HG03175 (cell line): ENCODE measurements around the gene DPP6.
"Not testable (repeated sequence)": the region's sequence is repeated elsewhere in the genome, so short reads cannot be mapped to it uniquely, and the experiment has no call there.

Source experiments
- ATAC-seq: cut with Tn5 transposase; IDR thresholded peaks from one replicate; pipeline ENCODE4 v1.9.1; 2021; ENCODE audit warnings: mild to moderate bottlenecking, moderate library complexity; ENCODE audit not compliant: unreplicated experiment

Gene DPP6

DNA sequence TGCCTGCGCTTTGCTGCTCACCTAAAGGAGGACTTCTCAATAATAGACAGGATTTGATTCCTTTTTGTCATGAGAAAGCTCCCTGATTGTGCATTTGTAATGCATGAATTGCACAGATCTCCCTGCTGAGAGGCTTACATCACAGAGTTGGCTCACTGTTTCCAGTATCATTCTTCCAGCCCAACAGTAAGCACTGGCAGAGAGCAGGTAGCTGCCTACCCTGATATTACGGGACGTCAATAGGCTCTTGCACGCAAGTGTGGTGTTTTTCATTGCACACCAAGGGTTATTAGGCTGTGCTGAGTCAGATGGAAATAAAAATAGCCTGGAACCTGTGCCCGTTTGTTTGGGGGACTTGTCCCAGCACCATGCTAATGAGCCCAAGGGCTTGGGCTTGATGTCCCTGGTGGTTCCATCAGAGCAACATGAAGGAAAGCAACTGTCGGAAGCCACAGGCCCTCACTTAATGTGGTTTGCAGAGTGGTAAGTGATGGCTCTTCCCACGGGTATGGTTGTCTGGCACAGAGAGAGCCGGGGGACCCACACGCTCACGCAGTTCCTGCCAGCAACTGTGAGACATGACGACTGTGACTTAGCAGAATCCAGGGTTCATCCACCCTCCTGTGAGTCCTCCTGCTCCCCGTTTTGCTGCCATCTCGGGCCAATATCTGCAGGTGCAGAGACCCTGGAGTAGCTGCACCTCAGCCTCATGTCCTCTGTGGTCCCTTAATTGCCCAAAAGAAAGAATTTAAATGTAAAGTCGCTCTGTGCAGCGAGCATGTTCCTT lies 20.4 kb downstream of the DPP6 start:
- ATAC-seq = not testable (repeated sequence)

DNA sequence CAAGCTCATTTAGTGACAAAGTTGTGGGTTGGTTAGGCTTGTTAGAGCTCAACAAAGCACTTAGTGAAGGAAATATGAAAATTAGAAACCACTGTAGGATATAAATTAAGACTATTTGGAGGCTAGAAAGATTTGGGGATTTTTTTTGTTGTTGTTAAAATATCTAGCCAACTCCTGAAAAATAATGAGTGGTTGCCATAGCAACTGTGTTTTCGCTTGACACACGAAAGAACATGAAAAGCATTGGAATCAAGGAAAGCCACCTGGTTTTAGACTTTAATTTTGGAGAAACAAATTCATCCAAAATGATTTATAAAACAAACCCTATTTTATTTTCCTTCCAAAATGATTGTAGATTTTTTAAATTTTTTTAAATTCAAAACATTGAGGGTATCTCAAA lies 26.3 kb downstream of the DPP6 start:
- ATAC-seq = not testable (repeated sequence)

DNA sequence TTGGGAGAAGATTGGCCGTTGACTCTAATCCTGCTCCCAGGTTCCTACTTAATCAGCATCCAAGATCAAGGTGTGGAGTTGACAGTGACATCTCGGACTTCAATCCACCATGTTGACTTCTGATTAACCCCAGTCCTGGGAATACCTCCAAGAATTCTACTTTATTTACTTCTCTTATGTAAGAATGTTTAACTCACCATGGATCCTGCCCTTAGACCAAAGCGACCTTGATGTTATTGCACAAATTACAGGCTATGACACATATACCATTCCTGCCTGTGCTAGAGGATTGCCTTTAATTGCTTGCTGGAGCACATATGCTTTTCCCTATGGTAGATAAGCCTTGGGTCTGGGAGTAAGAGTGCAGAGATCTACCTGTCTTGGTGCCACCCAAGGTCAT lies 28.1 kb downstream of the DPP6 start:
- ATAC-seq = not testable (repeated sequence)

DNA sequence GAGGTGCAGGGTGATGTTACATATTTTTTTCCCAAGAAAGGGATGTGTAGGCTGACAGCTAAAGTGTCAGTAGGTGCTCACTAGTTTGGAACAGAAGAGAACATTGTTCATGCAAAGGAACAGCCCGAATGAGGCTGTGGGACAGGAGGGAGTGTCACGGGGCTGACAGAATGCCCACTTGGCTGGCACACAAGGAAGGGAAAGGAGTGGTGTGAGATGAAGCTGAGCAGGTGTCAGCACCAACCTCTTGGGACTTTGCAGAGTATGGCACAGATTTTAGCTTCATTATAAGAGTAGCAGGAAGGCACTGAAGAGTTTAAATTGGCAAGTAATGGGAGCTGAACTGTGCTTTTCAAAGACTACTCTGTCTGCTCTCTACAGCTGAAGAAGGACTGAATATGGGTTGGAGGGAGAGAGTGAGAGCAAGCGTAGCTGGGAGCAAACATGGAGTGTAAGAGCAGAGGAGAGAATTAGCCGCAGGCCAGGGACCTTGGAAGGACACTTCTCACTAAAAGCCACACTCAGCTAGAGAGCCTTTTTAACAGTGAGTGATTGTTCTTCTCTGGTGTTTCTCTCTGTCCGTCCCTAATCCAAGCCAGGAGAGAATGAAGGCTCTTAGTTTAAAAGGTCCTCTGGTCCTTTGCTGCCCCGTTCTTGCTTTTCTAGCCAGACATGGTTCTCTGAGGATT lies 35.0 kb downstream of the DPP6 start:
- ATAC-seq = not testable (repeated sequence)

DNA sequence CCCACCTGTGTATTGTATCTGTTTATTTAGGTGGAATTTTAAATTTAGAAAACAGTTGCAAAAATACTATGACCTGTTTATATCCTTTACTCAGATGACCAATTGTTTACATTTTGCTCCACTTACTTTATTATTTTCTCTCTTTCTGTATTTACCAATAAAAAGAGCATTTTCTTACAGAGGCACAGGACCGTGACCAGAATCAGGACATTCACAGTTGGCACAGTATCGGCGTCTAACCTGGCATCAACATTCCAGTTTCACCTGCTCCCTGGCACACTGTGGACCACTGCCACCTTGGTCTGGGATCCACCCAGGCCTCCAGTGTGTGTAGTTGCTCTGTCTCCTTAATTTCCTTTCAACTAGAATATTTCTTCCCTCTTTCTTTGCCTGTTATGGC lies 39.9 kb downstream of the DPP6 start:
- not testable (repeated sequence) for ATAC-seq

DNA sequence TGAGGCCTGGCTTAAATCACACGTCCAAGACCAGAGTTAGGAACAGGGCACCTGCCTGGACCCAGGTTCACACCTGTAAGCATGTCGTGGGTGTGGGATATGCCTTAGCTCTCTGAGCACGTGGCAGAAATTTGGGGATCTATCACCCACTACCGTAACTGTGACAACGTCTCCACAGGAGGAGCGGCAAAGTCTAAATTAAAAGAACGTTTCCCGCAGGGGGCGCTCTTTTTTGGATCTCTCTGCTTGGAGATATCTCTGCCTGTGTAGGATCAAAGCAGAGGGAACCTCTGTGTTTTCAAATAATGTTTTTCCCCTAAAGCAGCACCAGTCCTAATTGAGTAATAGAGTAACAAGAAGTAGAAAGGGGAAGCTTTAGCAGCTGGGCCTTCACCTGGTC lies 43.0 kb downstream of the DPP6 start:
- ATAC-seq = not testable (repeated sequence)

DNA sequence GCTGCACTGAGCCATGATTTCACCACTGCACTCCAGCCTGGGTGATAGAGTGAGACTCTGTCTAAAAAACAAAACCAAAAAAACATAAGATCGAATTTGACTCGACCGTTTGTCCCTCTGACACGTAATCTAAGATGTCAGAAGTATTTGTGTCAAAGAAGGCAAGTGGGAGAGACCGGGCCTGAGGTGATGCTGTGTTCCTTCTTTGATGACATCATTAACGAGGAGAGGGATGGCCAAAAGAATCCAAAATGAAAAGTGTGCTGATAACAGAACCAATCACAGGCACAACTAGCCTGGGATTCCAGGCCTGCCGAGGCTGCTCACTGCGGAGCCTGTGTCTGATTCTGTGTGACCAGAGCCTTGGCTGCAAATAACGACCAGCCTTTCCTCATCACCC lies 52.9 kb downstream of the DPP6 start:
- ATAC-seq = not testable (repeated sequence)

DNA sequence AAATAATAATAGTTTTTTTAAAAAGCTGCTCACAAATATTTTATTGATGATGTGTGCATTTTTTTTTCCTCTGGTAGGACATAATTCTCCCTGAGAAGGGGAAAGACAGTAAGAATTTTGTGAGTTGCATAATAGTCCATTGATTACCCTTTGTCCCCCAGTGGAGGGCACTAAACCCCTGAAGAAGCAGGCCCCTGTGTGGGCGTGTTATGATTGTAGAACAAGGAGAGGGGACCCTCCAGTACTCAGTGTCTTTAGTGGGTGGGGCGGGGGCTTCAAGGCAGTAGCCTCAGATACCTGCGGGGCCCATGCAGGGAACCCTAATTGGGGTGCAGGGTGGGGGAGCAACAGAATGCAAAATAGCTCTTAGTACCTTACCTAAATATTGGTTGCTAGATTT lies 57.4 kb downstream of the DPP6 start:
- ATAC-seq = not testable (repeated sequence)

DNA sequence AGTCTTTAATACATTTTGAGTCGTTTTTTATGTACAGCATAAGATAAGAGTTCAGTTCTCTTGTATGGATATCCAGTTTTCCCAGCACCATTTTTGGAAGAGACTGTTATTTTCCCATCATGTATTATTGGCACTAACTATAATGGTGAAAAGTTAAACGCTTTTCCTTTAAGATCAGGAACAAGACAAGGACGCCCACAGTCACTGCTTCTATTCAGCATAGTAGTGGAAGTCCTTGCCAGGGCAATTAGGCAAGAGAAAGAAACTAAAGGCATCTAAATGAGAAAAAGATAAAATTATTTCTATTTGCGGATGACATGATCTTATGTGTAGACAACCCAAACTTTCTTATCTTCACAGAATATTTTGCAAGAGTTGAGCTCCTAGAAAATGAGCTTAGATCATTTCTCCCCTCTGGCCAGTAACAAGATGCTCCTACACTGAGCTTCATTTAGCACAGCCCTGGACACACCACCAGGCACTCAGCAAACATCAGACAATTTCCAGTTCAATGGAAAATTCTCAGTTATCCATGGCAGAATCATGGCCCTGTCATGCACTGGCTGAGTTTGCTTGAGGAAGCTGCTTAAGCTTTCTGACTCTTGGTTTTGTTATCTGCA lies 61.6 kb downstream of the DPP6 start:
- not testable (repeated sequence) for ATAC-seq

DNA sequence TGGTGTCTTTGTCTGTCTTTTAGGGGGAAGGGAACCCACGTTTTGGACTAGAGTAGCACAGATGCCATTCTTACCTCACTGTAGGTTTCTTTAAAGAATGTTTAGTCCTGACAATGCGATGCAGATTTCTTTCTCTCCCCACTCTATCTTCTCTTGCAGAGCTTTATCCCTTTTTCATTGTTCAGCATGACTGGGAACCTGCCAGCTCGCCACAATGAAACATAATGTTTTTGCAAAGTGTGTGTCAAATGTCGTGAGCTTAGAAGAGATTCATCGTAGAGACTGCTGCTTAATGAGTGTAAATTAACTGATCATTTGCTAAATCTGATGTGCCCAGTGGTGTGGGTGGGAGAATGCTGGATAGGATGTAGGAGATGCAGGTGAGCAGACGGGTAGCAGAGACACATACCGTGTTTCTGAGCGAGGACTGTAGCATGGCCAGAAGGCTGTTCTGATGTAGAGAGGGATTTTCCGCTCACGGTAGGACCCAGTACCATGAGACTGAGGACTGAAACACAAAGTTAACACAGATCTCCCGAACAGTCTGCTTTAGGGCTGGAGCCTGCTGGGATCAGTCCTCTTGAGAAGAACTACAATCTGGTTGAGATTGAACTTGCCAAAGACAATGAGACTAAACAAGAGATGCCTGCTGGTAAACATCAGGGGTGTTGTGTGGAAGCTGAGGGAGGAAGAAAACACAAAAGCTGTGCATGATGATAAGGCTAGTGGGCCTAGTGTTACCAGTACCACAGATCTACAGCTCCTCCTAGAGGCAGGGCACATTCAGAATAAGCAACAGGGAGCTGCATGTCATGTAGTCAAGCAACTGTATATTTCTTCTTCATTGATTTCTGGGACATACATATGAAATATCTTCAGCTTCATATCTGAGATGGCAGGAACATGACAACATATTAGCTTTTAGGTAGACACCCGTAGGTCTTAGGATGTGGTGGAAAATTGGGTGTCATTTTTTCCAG lies 65.5 kb downstream of the DPP6 start:
- not testable (repeated sequence) for ATAC-seq

DNA sequence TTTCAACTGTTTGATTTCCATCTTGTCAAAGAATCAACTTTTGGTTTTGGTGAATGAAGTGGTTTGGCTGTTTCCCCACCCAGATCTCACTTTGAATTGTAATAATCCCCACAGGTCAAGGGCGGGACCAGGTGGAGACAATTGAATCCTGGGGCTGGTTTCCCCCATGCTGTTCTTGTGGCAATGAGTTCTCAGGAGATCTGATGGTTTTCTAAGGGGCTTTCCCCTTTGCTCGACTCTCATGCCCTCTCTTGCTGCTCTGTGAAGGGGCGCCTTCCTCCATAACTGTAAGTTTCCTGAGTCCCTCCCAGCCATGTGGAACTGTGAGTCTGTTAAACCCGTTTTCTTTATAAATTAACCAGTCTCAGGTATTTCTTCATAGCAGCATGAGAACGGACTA lies 68.6 kb downstream of the DPP6 start:
- ATAC-seq = not testable (repeated sequence)

DNA sequence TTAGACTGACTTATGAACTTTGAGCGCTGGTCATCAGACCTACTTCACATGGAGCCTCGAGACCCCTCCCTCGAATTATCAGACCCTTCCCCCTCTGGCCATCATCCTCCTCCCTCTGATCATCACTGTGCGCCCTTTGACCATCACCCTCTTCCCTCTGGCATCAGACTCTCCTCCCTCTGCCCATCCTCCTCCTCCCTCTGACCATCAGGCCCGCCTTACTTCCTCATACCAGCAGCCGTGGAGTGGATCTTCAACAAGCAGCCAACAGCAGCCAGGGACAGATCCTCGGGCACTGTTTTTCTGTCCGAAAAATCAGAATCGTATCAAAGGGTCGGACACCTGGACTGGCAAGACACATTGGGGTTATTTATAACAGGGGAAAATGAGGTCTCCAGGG lies 70.5 kb downstream of the DPP6 start:
- ATAC-seq = not testable (repeated sequence)

DNA sequence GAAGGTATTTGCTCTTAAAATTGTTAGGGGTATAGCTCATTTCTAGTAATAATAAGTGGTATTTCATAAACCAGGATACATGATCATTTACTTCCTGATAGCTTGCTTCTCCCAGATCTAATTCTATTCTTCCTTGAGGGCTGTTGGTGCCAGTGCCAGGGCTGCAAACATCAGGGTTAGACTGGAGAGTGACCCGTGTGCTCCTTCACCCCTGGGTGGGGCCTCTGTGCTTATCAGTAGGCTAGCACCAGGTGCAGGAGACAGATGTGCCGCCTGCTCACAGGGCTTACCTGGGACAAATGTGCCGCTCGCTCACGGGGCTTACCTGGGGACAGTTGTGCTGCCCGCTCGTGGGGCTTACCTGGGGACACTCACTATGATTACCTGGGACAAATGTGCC lies 71.2 kb downstream of the DPP6 start:
- not testable (repeated sequence) for ATAC-seq

DNA sequence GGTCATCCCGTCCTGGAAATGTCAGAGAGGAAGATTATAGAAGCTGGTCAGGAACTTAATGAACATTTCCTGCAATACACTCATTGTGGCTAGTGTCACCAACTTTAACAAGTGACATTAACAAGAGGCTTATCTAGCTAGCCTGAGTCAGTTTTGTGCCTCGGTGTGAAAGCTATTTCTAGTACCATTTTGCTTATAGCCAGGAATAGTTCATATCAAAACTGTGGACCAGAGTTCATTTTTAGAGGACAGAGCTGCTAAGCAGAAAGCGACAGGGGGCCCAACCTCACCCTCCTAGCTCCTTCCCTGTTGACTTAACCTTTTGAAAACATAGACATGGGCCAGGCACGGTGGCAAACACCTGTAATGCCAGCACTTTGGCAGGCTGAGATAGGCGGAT lies 76.9 kb downstream of the DPP6 start:
- ATAC-seq = not testable (repeated sequence)

DNA sequence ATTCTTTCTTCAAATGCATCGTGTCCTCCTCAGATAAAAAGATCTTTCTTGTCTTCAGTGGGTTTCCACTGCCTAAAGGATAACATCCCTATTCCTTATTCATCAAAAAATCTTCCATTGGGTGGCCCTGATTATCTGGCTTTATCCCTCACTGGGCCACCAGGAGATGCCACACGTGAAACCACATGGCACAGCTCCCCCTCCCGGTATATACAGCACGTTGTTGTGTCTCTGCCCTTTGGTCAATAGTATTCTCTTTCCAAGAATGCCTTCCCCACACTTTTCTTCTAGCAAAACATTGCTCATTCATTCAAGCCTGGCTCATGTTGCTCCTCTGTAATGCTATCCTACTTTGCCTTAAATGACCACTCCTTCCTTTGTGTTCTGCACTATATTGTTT lies 80.4 kb downstream of the DPP6 start:
- not testable (repeated sequence) for ATAC-seq

DNA sequence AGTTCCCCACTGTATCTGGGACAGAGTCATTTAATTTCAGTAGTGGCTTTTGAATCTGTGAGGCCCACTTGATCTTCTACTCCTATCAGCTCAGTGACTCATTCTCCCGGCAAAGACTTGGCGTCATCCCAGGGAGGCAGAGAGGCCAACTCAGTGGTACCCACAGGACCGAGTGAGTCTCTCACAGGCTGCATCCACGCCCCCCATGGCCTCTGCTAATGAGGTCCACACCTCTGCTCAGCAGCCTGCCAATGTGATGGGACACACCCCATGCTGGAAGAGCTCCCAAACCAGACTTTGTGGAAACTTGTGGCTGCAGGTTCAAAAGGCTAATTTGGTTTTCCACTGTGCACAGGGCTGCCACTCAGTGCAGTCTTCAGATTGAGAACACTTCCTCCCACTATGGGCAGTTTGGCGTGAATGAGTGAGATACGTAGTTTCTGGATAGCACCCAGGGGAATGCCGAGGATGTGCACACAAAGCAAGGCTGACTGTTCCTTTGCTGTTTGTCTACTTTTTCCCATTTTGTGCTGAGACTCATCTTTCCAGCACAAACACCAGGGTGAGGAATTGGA lies 81.6 kb downstream of the DPP6 start:
- ATAC-seq = not testable (repeated sequence)

DNA sequence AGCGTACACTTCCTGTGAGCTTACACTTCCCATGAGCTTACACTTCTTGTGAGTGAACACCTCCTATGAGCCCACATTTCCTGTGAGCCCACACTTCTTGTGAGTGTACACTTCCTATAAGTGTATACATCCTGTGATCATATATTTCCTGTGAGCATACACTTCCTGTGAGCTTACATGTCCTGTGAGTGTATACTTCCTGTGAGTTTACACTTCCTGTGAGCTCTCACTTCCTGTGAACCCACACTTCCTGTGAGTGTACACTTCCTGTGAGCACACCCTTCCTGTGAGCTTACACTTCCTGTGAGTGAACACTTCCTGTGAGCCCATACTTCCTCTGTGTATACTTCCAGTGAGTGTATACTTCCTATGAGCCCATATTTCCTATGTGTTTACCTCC lies 82.5 kb downstream of the DPP6 start:
- not testable (repeated sequence) for ATAC-seq

DNA sequence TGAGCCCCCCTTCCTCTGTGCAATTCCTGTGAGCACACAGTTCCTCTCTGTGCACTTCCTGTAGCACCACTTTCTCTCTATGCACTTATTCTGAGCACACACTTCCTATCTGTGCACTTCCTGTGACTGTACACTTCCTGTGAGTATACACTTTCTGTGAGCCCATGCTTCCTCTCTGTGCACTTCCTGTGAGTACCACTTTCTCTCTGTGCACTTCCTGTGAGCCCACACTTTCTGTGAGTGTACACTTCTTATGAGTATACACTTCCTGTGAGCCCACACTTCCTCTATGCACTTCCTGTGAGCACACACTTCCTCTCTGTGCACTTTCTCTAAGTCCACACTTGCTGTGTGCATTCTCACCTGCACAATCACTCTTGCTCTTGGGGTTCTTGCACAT lies 83.4 kb downstream of the DPP6 start:
- not testable (repeated sequence) for ATAC-seq

DNA sequence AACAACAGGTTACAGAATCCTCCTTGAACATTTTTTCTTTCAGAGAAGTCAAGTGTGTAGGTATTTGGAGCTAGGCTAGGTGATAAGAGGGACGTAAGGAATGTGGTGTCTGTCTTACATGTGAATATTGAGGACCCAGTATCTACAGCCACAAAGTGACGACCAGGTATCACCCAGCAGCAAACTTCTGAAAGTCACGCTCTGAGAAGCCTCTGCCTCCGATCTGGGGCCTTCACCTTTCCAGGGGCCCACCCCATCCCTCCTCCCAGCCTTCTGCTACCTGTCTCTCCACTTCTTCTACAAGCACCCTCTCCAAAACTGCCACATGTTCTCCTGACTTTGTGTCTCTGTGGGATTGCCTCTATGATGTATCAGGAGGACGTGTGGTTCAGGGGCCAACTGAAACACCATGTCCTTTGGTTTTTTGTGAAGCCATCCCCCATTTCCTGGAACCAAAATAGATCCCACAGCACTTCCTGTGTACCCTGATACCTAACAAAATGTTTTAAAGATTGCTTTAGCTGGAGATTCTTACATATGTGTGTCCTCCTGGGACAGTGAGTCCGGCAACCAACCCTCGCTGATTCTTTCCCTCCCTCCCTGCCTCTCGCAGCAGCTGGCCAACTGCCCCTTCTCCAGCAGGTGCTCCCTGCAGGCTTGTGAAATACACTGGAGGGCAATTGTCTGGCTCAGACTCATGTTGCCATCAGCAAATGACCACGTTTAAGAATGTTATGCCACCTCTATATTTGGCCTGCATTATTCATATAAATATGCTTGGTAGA lies 93.9 kb downstream of the DPP6 start:
- ATAC-seq = not testable (repeated sequence)

DNA sequence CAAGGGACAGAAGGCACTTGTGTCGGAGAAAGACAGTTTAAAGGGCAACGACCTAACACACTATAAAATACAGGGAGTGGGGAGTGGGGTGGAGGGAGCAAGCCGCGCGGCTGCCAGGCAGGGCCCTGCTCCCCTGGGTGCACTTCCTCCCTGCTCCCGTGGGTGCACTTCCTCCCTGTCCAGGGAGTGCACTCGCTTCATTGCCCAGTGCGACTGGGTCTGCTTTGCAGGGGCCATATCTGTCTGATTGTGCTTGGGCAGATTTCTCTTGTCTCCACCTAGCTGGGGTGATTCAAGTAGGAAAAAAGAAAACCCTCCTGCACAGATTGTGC lies 94.5 kb downstream of the DPP6 start:
- not testable (repeated sequence) for ATAC-seq
